CD14-positive monocyte (primary cell): ENCODE measurements around the gene MALAT1. TPM values are rescaled to one million over a fixed set of nuclear protein-coding genes. Genes with fewer than 3 reads are reported as not detected.

Source experiments
- DNase-seq, 3 donors: peaks; one replicate each; pipeline ENCODE4 v3.0.0-alpha.2; 2011 to 2022
- H2AFZ ChIP-seq: 2 replicates; pipeline ENCODE4 v1.6.0; 2012; ENCODE audit warnings: mild to moderate bottlenecking, low read depth, low read length, inconsistent platforms; ENCODE audit not compliant: insufficient read depth, poor library complexity, severe bottlenecking
- H3K27ac ChIP-seq, 2 donors: 1 replicate in 1 of 2; 2 replicates in 1 of 2; pipeline ENCODE4 v1.5.1; 2012 to 2013; ENCODE audit warnings: low read length in 2 of 2, control low read depth in 1 of 2, inconsistent platforms in 1 of 2, low read depth in 1 of 2, mild to moderate bottlenecking in 1 of 2
- H3K27me3 ChIP-seq, 2 donors: one replicate each; pipeline versions ENCODE4 v1.6.0 to v1.6.1; 2011 to 2013; ENCODE audit warnings: low read length in 2 of 2; ENCODE audit not compliant: control insufficient read depth in 2 of 2, insufficient read depth in 2 of 2
- H3K36me3 ChIP-seq, 2 donors: replicated peaks in 1 of 2; 1 replicate in 1 of 2; 2 replicates in 1 of 2; pipeline versions ENCODE4 v1.5.1 to v1.6.1; 2012 to 2013; ENCODE audit warnings: low read length in 2 of 2, control low read depth in 1 of 2, inconsistent platforms in 1 of 2, mild to moderate bottlenecking in 1 of 2; ENCODE audit not compliant: insufficient read depth in 2 of 2, control insufficient read depth in 1 of 2
- H3K4me1 ChIP-seq, 2 donors: 1 replicate in 1 of 2; 2 replicates in 1 of 2; pipeline versions ENCODE4 v1.5.1 to v1.6.1; 2012 to 2013; ENCODE audit warnings: low read length in 2 of 2, control low read depth in 1 of 2, inconsistent platforms in 1 of 2, mild to moderate bottlenecking in 1 of 2, moderate library complexity in 1 of 2; ENCODE audit not compliant: insufficient read depth in 2 of 2, control insufficient read depth in 1 of 2
- H3K4me2 ChIP-seq: replicated peaks from 2 replicates; pipeline ENCODE3; 2012; ENCODE audit warnings: low read length, moderate library complexity, mild to moderate bottlenecking; ENCODE audit not compliant: poor library complexity, severe bottlenecking; ENCODE audit errors: extremely low read depth
- H3K4me3 ChIP-seq, 3 experiments: fragments of 200-600 bp in 1 of 3; sonication (generic) in 1 of 3; replicated peaks in 1 of 3; 1 replicate in 2 of 3; 2 replicates in 1 of 3; pipeline ENCODE4 v1.5.1; 2011 to 2013; ENCODE audit warnings: low read length in 3 of 3, mild to moderate bottlenecking in 3 of 3, control low read depth in 2 of 3, low read depth in 2 of 3, inconsistent platforms in 1 of 3, moderate library complexity in 1 of 3
- H3K79me2 ChIP-seq: 2 replicates; pipeline ENCODE4 v1.6.0; 2012; ENCODE audit warnings: mild to moderate bottlenecking, control low read depth, inconsistent platforms, low read length, moderate library complexity; ENCODE audit not compliant: insufficient read depth
- H3K9ac ChIP-seq: 2 replicates; pipeline ENCODE4 v1.6.0; 2017; ENCODE audit warnings: low read length, mild to moderate bottlenecking; ENCODE audit not compliant: insufficient read depth, poor library complexity, severe bottlenecking
- H3K9me3 ChIP-seq, 2 donors: replicated peaks in 1 of 2; 1 replicate in 1 of 2; 2 replicates in 1 of 2; pipeline versions ENCODE4 v1.5.1 to v1.6.1; 2012 to 2013; ENCODE audit warnings: low read length in 2 of 2, control low read depth in 1 of 2; ENCODE audit not compliant: control insufficient read depth in 1 of 2, insufficient read depth in 1 of 2
- H4K20me1 ChIP-seq: 2 replicates; pipeline ENCODE4 v1.6.0; 2012; ENCODE audit warnings: mild to moderate bottlenecking, low read length, control low read depth, moderate library complexity; ENCODE audit not compliant: insufficient read depth
- H3K27ac Mint-ChIP-seq, 7 donors: one replicate each; pipeline ENCODE4 v1.8.0; 2020; ENCODE audit warnings: mild to moderate bottlenecking in 7 of 7, mixed read lengths in 7 of 7, moderate library complexity in 6 of 7, inconsistent platforms in 2 of 7
- H3K27me3 Mint-ChIP-seq, 3 donors: one replicate each; pipeline ENCODE4 v1.8.0; 2021 to 2022; ENCODE audit warnings: low read depth in 3 of 3, mild to moderate bottlenecking in 3 of 3, mixed read lengths in 3 of 3, moderate library complexity in 3 of 3, inconsistent platforms in 1 of 3
- H3K36me3 Mint-ChIP-seq, 2 donors: one replicate each; pipeline ENCODE4 v1.8.0; 2020; ENCODE audit warnings: mixed read lengths in 2 of 2, inconsistent platforms in 1 of 2, mild to moderate bottlenecking in 1 of 2
- H3K4me1 Mint-ChIP-seq: one replicate; pipeline ENCODE4 v1.8.0; 2020; ENCODE audit warnings: mild to moderate bottlenecking, mixed read lengths
- H3K4me3 Mint-ChIP-seq, 2 donors: one replicate each; pipeline ENCODE4 v1.8.0; 2020; ENCODE audit warnings: mild to moderate bottlenecking in 2 of 2, mixed read lengths in 2 of 2, moderate library complexity in 1 of 2
- H3K9me3 Mint-ChIP-seq, 7 donors: one replicate each; pipeline ENCODE4 v1.8.0; 2020 to 2022; ENCODE audit warnings: mixed read lengths in 7 of 7, mild to moderate bottlenecking in 6 of 7, moderate library complexity in 6 of 7, inconsistent platforms in 2 of 7
- CTCF ChIP-seq: fragments of 200-600 bp; IDR thresholded peaks from one replicate; pipeline ENCODE4 v1.8.0; 2022; ENCODE audit warnings: antibody characterized with exemption, mild to moderate bottlenecking
- WGBS: methylation state at CpG from one replicate; pipeline ENCODE4 v1.1.5; 2013; ENCODE audit warnings: missing lambda C conversion rate; ENCODE audit not compliant: insufficient coverage; 5-methylcytosine and 5-hydroxymethylcytosine counted together
- intact Hi-C, 2 donors: fragments of 100-400 bp; cut with micrococcal nuclease; formaldehyde crosslinking; loops; one replicate each; pipeline versions ENCODE4 v1.15.0 to v1.15.1; 2023
- polyA plus RNA-seq, 3 donors: library from polyadenylated mRNA; depleted of rRNA in 1 of 3; unstranded in 2 of 3; stranded (reverse) in 1 of 3; fragments of 300-500 nt in 2 of 3; fragments of >200 nt in 1 of 3; fragmentation: Illumina TruSeq in 2 of 3; gene quantifications; 1 replicate in 2 of 3; 2 replicates in 1 of 3; pipeline ENCODE4 v1.2.3, GENCODE V29; 2012 to 2021

MALAT1 gene
- polyA plus RNA-seq, 3 donors, result 263 to 815 (median 554) TPM

- Histone ChIP-seq H3K36me3 (peaks cover 49 to 66% of the 10 kb centered on the region in 2 donors), H3K4me2 (peak overlapping the region; percentile 93), H3K79me2 (peaks cover 88% of the 10 kb centered on the region), H3K9me3 (no peaks in the 10 kb centered on the region), H3K4me1 (peaks cover 38 to 45% of the 10 kb centered on the region in 2 donors), H3K9ac (peak overlapping the region; percentile 100), H2AFZ (no peak overlapping the region), H4K20me1 (peaks cover 82% of the 10 kb centered on the region), H3K27ac (peak overlapping the region; percentile 92 to 98), H3K27me3 (no peaks in the 10 kb centered on the region), H3K4me3 (peak overlapping the region; percentile 96 to 100 (median 99))
- H3K9me3 Mint-ChIP-seq, result peaks cover 0 to 10% (median 0%) of the 10 kb centered on the region in 7 donors
- peak overlapping the region in 1 of 7 donors; percentile 90 for H3K27ac Mint-ChIP-seq
- peaks cover 21 to 37% of the 10 kb centered on the region in 2 donors for H3K36me3 Mint-ChIP-seq
- no peak for TF ChIP-seq CTCF
- DNase-seq, result no peak
- H3K27me3 Mint-ChIP-seq, result peaks cover 0 to 2% (median 0%) of the 10 kb centered on the region in 3 donors
- intact Hi-C loops, result no loop called here
- no peak overlapping the region for H3K4me3 Mint-ChIP-seq
- peaks cover 32% of the 10 kb centered on the region for H3K4me1 Mint-ChIP-seq
These were observed 3.4 kb downstream of the MALAT1 start for GRCh38 chr11:65502274-65502554.

DNA sequence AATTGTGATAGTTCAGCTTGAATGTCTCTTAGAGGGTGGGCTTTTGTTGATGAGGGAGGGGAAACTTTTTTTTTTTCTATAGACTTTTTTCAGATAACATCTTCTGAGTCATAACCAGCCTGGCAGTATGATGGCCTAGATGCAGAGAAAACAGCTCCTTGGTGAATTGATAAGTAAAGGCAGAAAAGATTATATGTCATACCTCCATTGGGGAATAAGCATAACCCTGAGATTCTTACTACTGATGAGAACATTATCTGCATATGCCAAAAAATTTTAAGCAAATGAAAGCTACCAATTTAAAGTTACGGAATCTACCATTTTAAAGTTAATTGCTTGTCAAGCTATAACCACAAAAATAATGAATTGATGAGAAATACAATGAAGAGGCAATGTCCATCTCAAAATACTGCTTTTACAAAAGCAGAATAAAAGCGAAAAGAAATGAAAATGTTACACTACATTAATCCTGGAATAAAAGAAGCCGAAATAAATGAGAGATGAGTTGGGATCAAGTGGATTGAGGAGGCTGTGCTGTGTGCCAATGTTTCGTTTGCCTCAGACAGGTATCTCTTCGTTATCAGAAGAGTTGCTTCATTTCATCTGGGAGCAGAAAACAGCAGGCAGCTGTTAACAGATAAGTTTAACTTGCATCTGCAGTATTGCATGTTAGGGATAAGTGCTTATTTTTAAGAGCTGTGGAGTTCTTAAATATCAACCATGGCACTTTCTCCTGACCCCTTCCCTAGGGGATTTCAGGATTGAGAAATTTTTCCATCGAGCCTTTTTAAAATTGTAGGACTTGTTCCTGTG is 3.9 kb downstream of the MALAT1 start:
- Mint-ChIP-seq H3K27ac (peak overlapping the region in 1 of 7 donors; percentile 90), H3K4me3 (no peak overlapping the region), H3K4me1 (peaks cover 38% of the 10 kb centered on the region), H3K9me3 (peaks cover 0 to 10% (median 0%) of the 10 kb centered on the region in 7 donors), H3K27me3 (peaks cover 0 to 2% (median 0%) of the 10 kb centered on the region in 3 donors), H3K36me3 (peaks cover 21 to 37% of the 10 kb centered on the region in 2 donors)
- Histone ChIP-seq H4K20me1 (peaks cover 86% of the 10 kb centered on the region), H3K27ac (peak overlapping the region; percentile 42 to 98), H3K4me3 (peak overlapping the region; percentile 96 to 100 (median 99)), H3K4me2 (peak overlapping the region; percentile 93), H3K36me3 (peaks cover 49 to 66% of the 10 kb centered on the region in 2 donors), H3K4me1 (peaks cover 43 to 49% of the 10 kb centered on the region in 2 donors), H3K9me3 (no peaks in the 10 kb centered on the region), H3K9ac (peak overlapping the region; percentile 100), H2AFZ (no peak overlapping the region), H3K27me3 (no peaks in the 10 kb centered on the region), H3K79me2 (peaks cover 86% of the 10 kb centered on the region)
- 0% methylated on average over 2 of the region's 6 CpGs for WGBS
- intact Hi-C loops, result no loop called here
- no peak for DNase-seq
- TF ChIP-seq CTCF, result no peak
